SK-N-SH (cell line): Measurements from ENCODE around the gene CATSPERD.

ENCODE experiments used
- CTCF ChIP-seq: fragments of 200-600 bp; sonication (generic); IDR thresholded peaks from 2 replicates; pipeline ENCODE4 v1.6.1; 2017; ENCODE audit warnings: antibody characterized with exemption, mild to moderate bottlenecking, moderate library complexity
- EP300 ChIP-seq, 2 experiments: IDR thresholded peaks; 2 replicates each; pipeline versions ENCODE4 v1.4.0 to v1.6.1; 2012; ENCODE audit warnings: borderline replicate concordance in 1 of 2, low read depth in 1 of 2, low read length in 1 of 2
- FOXJ3 ChIP-seq: sonication (generic); formaldehyde crosslinking; IDR thresholded peaks from 2 replicates; pipeline ENCODE4 v1.5.1; 2020; ENCODE audit warnings: mild to moderate bottlenecking, missing genetic modification reagents
- FOXM1 ChIP-seq: IDR thresholded peaks from 2 replicates; pipeline ENCODE4 v1.4.0; 2012; ENCODE audit warnings: low read depth, mild to moderate bottlenecking
- IRF3 ChIP-seq: fragments of 150-350 bp; IDR thresholded peaks from 2 replicates; pipeline ENCODE4 v1.6.1; 2016; ENCODE audit warnings: mild to moderate bottlenecking, low read depth, low read length
- MXI1 ChIP-seq: IDR thresholded peaks from 2 replicates; pipeline ENCODE4 v1.6.1; 2012; ENCODE audit warnings: mild to moderate bottlenecking, low read depth, low read length, improper control_type of control experiment
- POLR2AphosphoS5 ChIP-seq: IDR thresholded peaks from 2 replicates; pipeline ENCODE4 v1.6.1; 2012; ENCODE audit warnings: low read depth, low read length
- RAD21 ChIP-seq: IDR thresholded peaks from 2 replicates; pipeline ENCODE4 v1.6.1; 2012; ENCODE audit warnings: mild to moderate bottlenecking, low read length
- REST ChIP-seq: IDR thresholded peaks from 2 replicates; pipeline ENCODE4 v1.6.1; 2012; ENCODE audit warnings: mild to moderate bottlenecking, low read depth, low read length, moderate library complexity
- RFX5 ChIP-seq: IDR thresholded peaks from 2 replicates; pipeline ENCODE4 v1.6.1; 2012; ENCODE audit warnings: mild to moderate bottlenecking, improper control_type of control experiment, low read length
- YY1 ChIP-seq: IDR thresholded peaks from 2 replicates; pipeline ENCODE4 v1.4.0; 2012; ENCODE audit warnings: low read depth, mild to moderate bottlenecking
- TF ChIP-seq, protein P1 (sequence below): IDR thresholded peaks from 2 replicates; pipeline ENCODE4 v1.4.0; 2012; ENCODE audit warnings: low read depth, borderline replicate concordance
- TF ChIP-seq, protein P2 (sequence below): IDR thresholded peaks from 2 replicates; pipeline ENCODE4 v1.4.0; 2012; ENCODE audit warnings: low read depth, borderline replicate concordance

GRCh38 chr19:5804516-5805461 is 84.4 kb downstream of the CATSPERD start, which contains the start of gene NRTN:
- TF ChIP-seq YY1 (no peak), FOXM1 (no peak), RAD21 (no peak), CTCF (no peak), IRF3 (no peak), FOXJ3 (no peak), EP300 (IDR thresholded peaks at IDR 0.05; ENCODE audit: borderline replicate concordance in 1 of 2, low read depth in 1 of 2, low read length in 1 of 2) (no peak), MXI1 (no peak), POLR2AphosphoS5 (no peak), REST (no peak), RFX5 (no peak)
- TF ChIP-seq, protein P1, sequence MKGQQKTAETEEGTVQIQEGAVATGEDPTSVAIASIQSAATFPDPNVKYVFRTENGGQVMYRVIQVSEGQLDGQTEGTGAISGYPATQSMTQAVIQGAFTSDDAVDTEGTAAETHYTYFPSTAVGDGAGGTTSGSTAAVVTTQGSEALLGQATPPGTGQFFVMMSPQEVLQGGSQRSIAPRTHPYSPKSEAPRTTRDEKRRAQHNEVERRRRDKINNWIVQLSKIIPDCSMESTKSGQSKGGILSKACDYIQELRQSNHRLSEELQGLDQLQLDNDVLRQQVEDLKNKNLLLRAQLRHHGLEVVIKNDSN, result no peak
- TF ChIP-seq, protein P2, sequence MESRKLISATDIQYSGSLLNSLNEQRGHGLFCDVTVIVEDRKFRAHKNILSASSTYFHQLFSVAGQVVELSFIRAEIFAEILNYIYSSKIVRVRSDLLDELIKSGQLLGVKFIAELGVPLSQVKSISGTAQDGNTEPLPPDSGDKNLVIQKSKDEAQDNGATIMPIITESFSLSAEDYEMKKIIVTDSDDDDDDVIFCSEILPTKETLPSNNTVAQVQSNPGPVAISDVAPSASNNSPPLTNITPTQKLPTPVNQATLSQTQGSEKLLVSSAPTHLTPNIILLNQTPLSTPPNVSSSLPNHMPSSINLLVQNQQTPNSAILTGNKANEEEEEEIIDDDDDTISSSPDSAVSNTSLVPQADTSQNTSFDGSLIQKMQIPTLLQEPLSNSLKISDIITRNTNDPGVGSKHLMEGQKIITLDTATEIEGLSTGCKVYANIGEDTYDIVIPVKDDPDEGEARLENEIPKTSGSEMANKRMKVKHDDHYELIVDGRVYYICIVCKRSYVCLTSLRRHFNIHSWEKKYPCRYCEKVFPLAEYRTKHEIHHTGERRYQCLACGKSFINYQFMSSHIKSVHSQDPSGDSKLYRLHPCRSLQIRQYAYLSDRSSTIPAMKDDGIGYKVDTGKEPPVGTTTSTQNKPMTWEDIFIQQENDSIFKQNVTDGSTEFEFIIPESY, result no peak
